H54 (cell line): Measurements from ENCODE around the gene CERS3.

Experiments used
- DNase-seq: peaks from one replicate; pipeline ENCODE4 v3.0.0; 2011; ENCODE audit warnings: low spot score, mixed read lengths; ENCODE audit not compliant: insufficient read length
- FAIRE-seq: peaks from 3 replicates; lab custom pipeline; 2011; peaks lifted over from hg19 to GRCh38; lab: Jason Lieb, UNC
- POLR2A ChIP-seq: IDR thresholded peaks from 2 replicates; pipeline ENCODE4 v1.6.1; 2011; ENCODE audit warnings: low read depth, mild to moderate bottlenecking, low read length

CERS3 gene

DNA sequence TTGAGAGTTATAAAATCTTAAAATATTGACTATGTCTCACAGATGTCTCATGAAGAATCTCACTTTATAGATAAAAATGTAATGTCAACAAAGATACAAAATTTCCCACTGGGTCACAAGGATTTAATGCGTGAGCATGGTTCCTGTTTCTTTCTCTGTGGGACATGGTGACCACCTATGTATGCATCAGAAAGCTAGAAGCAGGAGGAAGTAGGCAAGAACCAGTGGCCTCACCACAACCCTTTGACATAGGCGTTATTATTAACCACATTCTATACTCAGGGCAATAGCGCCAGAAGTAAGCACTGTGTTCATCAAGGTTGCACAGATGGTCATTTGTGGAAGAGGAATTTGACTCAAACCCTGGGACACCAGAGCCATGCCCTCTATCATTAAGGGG, 175.3 kb downstream of the CERS3 start:
- FAIRE-seq (no peak), DNase-seq (no peak)
- no peak for TF ChIP-seq POLR2A

DNA sequence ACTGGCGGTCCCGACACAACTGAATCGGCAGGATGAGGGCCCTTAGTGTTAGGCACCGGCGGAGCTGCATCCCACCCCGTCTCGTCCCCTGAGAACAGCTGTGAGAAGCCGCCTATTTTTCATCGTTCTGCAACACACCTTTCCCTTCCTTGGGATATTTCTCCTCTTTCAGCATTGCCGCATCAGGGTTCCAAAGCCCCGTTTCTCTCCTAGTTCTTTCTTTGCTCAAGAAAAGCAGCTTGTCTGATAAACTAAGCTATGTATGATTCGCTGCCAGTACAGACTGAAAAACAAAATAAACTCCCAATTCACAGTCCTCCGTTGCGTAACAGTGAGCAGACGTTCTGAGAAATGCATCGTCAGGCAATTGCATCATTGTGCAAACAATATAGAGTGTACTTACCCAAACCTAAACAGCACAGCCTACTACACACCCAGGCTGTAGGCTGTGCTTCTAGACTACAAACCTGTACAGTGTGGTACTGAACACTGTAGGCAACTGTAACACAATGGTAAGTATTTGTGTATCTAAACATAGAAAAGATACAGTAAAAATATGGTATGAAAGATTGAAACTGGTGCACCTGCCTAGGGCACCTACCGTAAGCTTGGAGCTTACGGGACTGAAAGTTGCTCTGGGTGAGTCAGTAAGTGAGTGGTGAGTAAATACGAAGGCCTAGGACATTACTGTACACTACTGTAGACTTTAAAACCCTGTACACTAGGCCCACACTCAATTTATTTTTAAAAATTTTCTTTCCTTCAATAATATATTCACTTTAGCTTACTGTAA, 178.1 kb downstream of the CERS3 start:
- FAIRE-seq (no peak), DNase-seq (no peak)
- TF ChIP-seq POLR2A = no peak
